Neuronal stem cell (in vitro differentiated cells): ENCODE data around the gene ITPR1.
"Not testable (repeated sequence)": the region's sequence is repeated elsewhere in the genome, so short reads cannot be mapped to it uniquely, and the experiment has no call there.

Source experiments
- DNase-seq: peaks from one replicate; pipeline ENCODE4 v3.0.0-alpha.2; 2013; ENCODE audit warnings: low spot score
- H2AFZ ChIP-seq: one replicate; pipeline ENCODE4 v1.6.1; 2013; ENCODE audit warnings: mild to moderate bottlenecking, low read length, inconsistent platforms
- H2AK5ac ChIP-seq: 2 replicates; pipeline ENCODE4 v1.6.1; 2013; ENCODE audit warnings: low read depth, mild to moderate bottlenecking, inconsistent platforms, low read length, moderate library complexity, mixed read lengths
- H2BK120ac ChIP-seq: 2 replicates; pipeline ENCODE4 v1.6.1; 2013; ENCODE audit warnings: low read depth, mild to moderate bottlenecking, inconsistent platforms, low read length, moderate library complexity, mixed read lengths
- H2BK12ac ChIP-seq: one replicate; pipeline ENCODE4 v1.6.1; 2013; ENCODE audit warnings: low read length, inconsistent platforms
- H2BK15ac ChIP-seq: 2 replicates; pipeline ENCODE4 v1.6.1; 2013; ENCODE audit warnings: mild to moderate bottlenecking, low read length, inconsistent platforms, mixed read lengths
- H2BK5ac ChIP-seq: one replicate; pipeline ENCODE4 v1.6.1; 2013; ENCODE audit warnings: inconsistent platforms, mild to moderate bottlenecking, low read length, moderate library complexity
- H3K14ac ChIP-seq: one replicate; pipeline ENCODE4 v1.6.1; 2013; ENCODE audit warnings: low read length, inconsistent platforms
- H3K18ac ChIP-seq: 2 replicates; pipeline ENCODE4 v1.6.1; 2013; ENCODE audit warnings: low read length, inconsistent platforms
- H3K23ac ChIP-seq: 2 replicates; pipeline ENCODE4 v1.6.1; 2013; ENCODE audit warnings: low read depth, mild to moderate bottlenecking, mixed read lengths, low read length, inconsistent platforms; ENCODE audit not compliant: poor library complexity
- H3K27ac ChIP-seq: replicated peaks from 3 replicates; pipeline ENCODE4 v1.5.1; 2013; ENCODE audit warnings: low read length, inconsistent platforms
- H3K27me3 ChIP-seq, 3 experiments: 2 replicates each; pipeline ENCODE4 v1.6.1; 2013; ENCODE audit warnings: low read length in 3 of 3, mild to moderate bottlenecking in 2 of 3, inconsistent platforms in 1 of 3, low read depth in 1 of 3, mixed read lengths in 1 of 3, moderate library complexity in 1 of 3; ENCODE audit not compliant: control insufficient read depth in 3 of 3, insufficient read depth in 3 of 3
- H3K36me3 ChIP-seq, 2 donors: replicated peaks in 1 of 2; 2 replicates each; pipeline ENCODE4 v1.6.1; 2013; ENCODE audit warnings: low read length in 2 of 2; ENCODE audit not compliant: control insufficient read depth in 2 of 2, insufficient read depth in 2 of 2
- H3K4ac ChIP-seq: 2 replicates; pipeline ENCODE4 v1.6.1; 2013; ENCODE audit warnings: inconsistent platforms, mild to moderate bottlenecking, low read length, moderate library complexity
- H3K4me1 ChIP-seq, 2 donors: 1 replicate in 1 of 2; 2 replicates in 1 of 2; pipeline ENCODE4 v1.6.1; 2013; ENCODE audit warnings: low read length in 2 of 2, low read depth in 1 of 2; ENCODE audit not compliant: control insufficient read depth in 2 of 2, insufficient read depth in 1 of 2
- H3K4me2 ChIP-seq: one replicate; pipeline ENCODE4 v1.6.1; 2013; ENCODE audit warnings: mild to moderate bottlenecking, low read length, inconsistent platforms; ENCODE audit not compliant: insufficient read depth, poor library complexity, severe bottlenecking
- H3K4me3 ChIP-seq, 2 donors: 2 replicates each; pipeline ENCODE4 v1.5.1; 2013; ENCODE audit warnings: low read length in 2 of 2, mild to moderate bottlenecking in 2 of 2, inconsistent platforms in 1 of 2, moderate library complexity in 1 of 2
- H3K79me1 ChIP-seq: one replicate; pipeline ENCODE4 v1.6.1; 2013; ENCODE audit warnings: low read depth, mild to moderate bottlenecking, inconsistent platforms, low read length, moderate library complexity
- H3K9ac ChIP-seq: one replicate; pipeline ENCODE4 v1.6.1; 2013; ENCODE audit warnings: mild to moderate bottlenecking, low read depth, low read length, inconsistent platforms; ENCODE audit not compliant: poor library complexity
- H3K9me3 ChIP-seq, 2 donors: replicated peaks in 1 of 2; 2 replicates each; pipeline versions ENCODE3 to v1.6.1; 2013; ENCODE audit warnings: low read length in 2 of 2, mild to moderate bottlenecking in 2 of 2, inconsistent platforms in 1 of 2, low read depth in 1 of 2, mixed read lengths in 1 of 2, moderate library complexity in 1 of 2; ENCODE audit not compliant: control insufficient read depth in 2 of 2, insufficient read depth in 1 of 2
- H4K8ac ChIP-seq: one replicate; pipeline ENCODE4 v1.6.1; 2013; ENCODE audit warnings: low read depth, mild to moderate bottlenecking, inconsistent platforms, low read length, moderate library complexity
- H4K91ac ChIP-seq: one replicate; pipeline ENCODE4 v1.6.1; 2013; ENCODE audit warnings: low read length, low read depth, mild to moderate bottlenecking, inconsistent platforms; ENCODE audit not compliant: poor library complexity
- WGBS, 2 donors: extraction: QIAGEN DNeasy Blood & Tissue Kit; methylation state at CpG; one replicate each; pipeline ENCODE4 v1.1.7; 2013; ENCODE audit warnings: missing lambda C conversion rate in 2 of 2, mixed read lengths in 1 of 2; ENCODE audit not compliant: insufficient read length in 2 of 2, insufficient replicate concordance in 1 of 2; ENCODE audit errors: extremely low coverage in 2 of 2; 5-methylcytosine and 5-hydroxymethylcytosine counted together

Gene ITPR1

DNA sequence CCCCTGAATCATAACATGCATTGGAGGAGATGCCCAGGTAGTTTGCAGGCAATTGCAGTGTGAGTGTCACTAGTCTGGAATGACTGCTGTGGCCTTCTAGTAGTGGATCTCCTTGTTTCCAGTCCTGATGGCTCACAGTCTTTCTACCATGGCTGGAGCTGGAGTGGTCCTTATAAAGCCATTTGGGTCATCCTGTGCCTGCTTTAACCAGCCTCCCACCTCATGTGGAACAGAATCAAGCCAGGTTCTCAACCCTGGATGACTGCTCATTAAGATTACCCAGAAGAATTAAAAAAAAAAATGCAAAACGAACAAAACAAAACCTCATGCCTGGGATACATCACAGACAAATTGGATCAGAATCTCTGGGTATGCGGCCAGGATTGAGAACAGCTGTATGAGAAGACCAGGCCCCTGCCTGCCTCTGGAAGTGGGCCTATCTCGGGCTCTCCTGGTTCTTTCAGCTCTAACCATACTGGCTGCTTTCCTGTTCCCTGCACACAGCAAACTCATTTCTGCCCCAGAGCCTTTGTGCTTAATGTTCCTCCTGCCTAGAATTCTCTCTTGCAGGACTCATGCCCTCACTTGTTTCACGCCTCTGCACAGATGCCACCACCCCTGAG lies 96.4 kb downstream of the ITPR1 start:
- no peak overlapping the region for H3K4me2 ChIP-seq
- H3K4ac ChIP-seq, result no peak overlapping the region
- H3K23ac ChIP-seq, result no peak overlapping the region
- H3K4me3 ChIP-seq, result no peak overlapping the region
- DNase-seq, result no peak
- H3K4me1 ChIP-seq, result peaks cover 0 to 8% of the 10 kb centered on the region in 2 donors
- WGBS, 2 donors, result no CpG with 5 or more reads among the region's 4 CpGs
- H2BK12ac ChIP-seq, result no peak overlapping the region
- no peak overlapping the region for H2BK5ac ChIP-seq
- no peaks in the 10 kb centered on the region for H3K9me3 ChIP-seq
- H2AK5ac ChIP-seq, result no peak overlapping the region
- H2BK15ac ChIP-seq, result no peak overlapping the region
- H4K91ac ChIP-seq, result no peak overlapping the region
- no peak overlapping the region for H3K27ac ChIP-seq
- H2AFZ ChIP-seq, result no peak overlapping the region
- no peaks in the 10 kb centered on the region for H3K27me3 ChIP-seq
- peak overlapping the region; percentile 59 for H3K18ac ChIP-seq
- no peak overlapping the region for H3K14ac ChIP-seq
- no peak overlapping the region for H2BK120ac ChIP-seq
- H4K8ac ChIP-seq, result no peak overlapping the region
- no peaks in the 10 kb centered on the region for H3K36me3 ChIP-seq
- H3K9ac ChIP-seq, result no peak overlapping the region
- H3K79me1 ChIP-seq, result no peaks in the 10 kb centered on the region

DNA sequence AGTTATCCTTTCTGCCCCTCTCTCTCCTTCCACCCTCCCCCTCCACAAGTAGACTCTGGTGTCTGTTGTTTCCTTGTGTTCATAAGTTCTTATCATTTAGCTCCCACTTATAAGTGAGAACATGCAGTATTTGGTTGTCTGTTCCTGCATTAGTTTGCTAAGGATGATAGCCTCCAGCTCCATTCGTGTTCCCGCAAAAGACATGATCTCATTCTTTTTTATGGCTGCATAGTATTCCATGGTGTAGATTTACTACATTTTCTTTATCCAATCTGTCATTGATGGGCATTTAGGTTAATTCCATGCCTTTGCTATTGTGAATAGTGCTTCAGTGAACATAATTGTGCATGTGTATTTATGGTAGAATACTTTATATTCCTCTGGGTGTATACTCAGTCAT lies 97.7 kb downstream of the ITPR1 start:
- H3K4me3 ChIP-seq, H2BK120ac ChIP-seq, H3K9me3 ChIP-seq, H2AFZ ChIP-seq, H3K4me2 ChIP-seq, H3K9ac ChIP-seq, H2BK12ac ChIP-seq, H2BK5ac ChIP-seq, H4K8ac ChIP-seq, H3K4ac ChIP-seq, H3K18ac ChIP-seq, H3K27me3 ChIP-seq, H3K23ac ChIP-seq, H3K79me1 ChIP-seq, H3K14ac ChIP-seq, DNase-seq, H3K4me1 ChIP-seq, H3K27ac ChIP-seq, H3K36me3 ChIP-seq, H2BK15ac ChIP-seq, H2AK5ac ChIP-seq, H4K91ac ChIP-seq: not testable (repeated sequence)
- no CpG with 5 or more reads among the region's 2 CpGs for WGBS, 2 donors

DNA sequence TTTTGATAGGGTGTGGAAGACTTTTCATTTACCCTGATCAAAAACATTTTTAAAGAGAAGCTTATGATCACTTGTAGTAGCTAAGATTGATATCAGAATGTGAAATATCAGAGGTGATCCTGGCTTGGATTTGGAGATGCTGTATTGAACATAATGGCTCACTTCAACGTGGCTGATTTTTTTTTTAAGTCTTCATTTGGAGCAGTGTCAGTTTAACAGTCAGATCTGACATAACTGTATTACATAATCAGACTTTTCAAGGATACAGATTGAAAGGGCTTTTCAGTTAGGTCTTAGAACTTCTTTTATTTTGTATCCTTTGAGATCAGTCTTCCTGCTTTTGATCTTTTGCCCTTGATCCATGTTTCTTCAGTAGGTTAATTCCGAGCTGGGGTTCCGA lies 98.5 kb downstream of the ITPR1 start:
- Histone ChIP-seq H3K4me1 (peaks cover 0 to 7% of the 10 kb centered on the region in 2 donors), H3K23ac (no peak overlapping the region), H4K8ac (no peak overlapping the region), H3K27ac (no peak overlapping the region), H3K9me3 (no peaks in the 10 kb centered on the region), H2AFZ (no peak overlapping the region), H3K79me1 (no peaks in the 10 kb centered on the region), H3K27me3 (no peaks in the 10 kb centered on the region), H2BK5ac (no peak overlapping the region), H2BK120ac (no peak overlapping the region), H3K14ac (no peak overlapping the region), H4K91ac (no peak overlapping the region), H2BK12ac (no peak overlapping the region), H3K4me3 (no peak overlapping the region), H2BK15ac (no peak overlapping the region), H3K18ac (no peak overlapping the region), H2AK5ac (no peak overlapping the region), H3K36me3 (no peaks in the 10 kb centered on the region), H3K9ac (no peak overlapping the region), H3K4me2 (no peak overlapping the region), H3K4ac (no peak overlapping the region)
- WGBS, 2 donors, result no CpG with 5 or more reads among the region's 3 CpGs
- DNase-seq, result no peak

DNA sequence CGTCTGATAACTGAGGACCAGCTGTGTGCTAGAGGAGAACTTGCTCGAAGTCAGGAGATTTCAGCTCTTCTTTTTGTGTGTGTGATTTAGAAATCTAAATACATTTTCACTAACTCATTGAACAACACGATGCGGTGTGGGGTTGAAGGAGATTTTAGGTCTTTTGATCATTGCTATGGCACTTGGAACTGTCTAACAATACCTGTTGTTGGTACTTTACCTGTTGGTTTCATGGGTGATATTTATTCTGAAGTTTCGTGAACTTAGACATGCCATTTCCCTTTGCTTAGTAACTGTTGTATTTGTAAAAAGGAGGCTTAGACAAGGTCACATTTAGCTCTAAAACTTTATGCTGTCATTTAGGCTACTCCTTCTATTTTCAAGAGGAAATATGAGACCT lies 99.9 kb downstream of the ITPR1 start:
- Histone ChIP-seq H2BK120ac (no peak overlapping the region), H3K4me1 (peaks cover 0 to 7% of the 10 kb centered on the region in 2 donors), H3K4me2 (no peak overlapping the region), H3K14ac (no peak overlapping the region), H3K18ac (no peak overlapping the region), H3K9me3 (no peaks in the 10 kb centered on the region), H2AK5ac (no peak overlapping the region), H2BK5ac (no peak overlapping the region), H3K9ac (no peak overlapping the region), H3K27ac (no peak overlapping the region), H2BK12ac (no peak overlapping the region), H4K91ac (no peak overlapping the region), H3K79me1 (no peaks in the 10 kb centered on the region), H3K4ac (no peak overlapping the region), H3K27me3 (no peaks in the 10 kb centered on the region), H4K8ac (no peak overlapping the region), H2BK15ac (no peak overlapping the region), H3K23ac (no peak overlapping the region), H2AFZ (no peak overlapping the region), H3K4me3 (no peak overlapping the region), H3K36me3 (no peaks in the 10 kb centered on the region)
- DNase-seq, result no peak
- no CpG with 5 or more reads among the region's 5 CpGs for WGBS, 2 donors
